Mucosa of rectum (tissue), 2 donors: Measurements from ENCODE around the gene KRT35.
A peak's percentile ranks its signal among the peaks of the same experiment; 100 is the strongest.

Experiments
- H3K27ac ChIP-seq, 2 donors: one replicate each; pipeline ENCODE4 v1.7.0; 2013; ENCODE audit warnings: inconsistent platforms in 2 of 2, low read depth in 2 of 2, low read length in 2 of 2
- H3K27me3 ChIP-seq, 2 donors: one replicate each; pipeline ENCODE4 v1.7.0; 2013; ENCODE audit warnings: low read length in 2 of 2; ENCODE audit not compliant: control insufficient read depth in 2 of 2, insufficient read depth in 2 of 2
- H3K36me3 ChIP-seq, 2 donors: one replicate each; pipeline ENCODE4 v1.7.0; 2013; ENCODE audit warnings: low read length in 2 of 2; ENCODE audit not compliant: control insufficient read depth in 2 of 2, insufficient read depth in 2 of 2
- H3K4me1 ChIP-seq, 2 donors: one replicate each; pipeline ENCODE4 v1.7.0; 2013; ENCODE audit warnings: low read length in 2 of 2, mild to moderate bottlenecking in 1 of 2; ENCODE audit not compliant: control insufficient read depth in 2 of 2, insufficient read depth in 2 of 2
- H3K4me3 ChIP-seq, 2 donors: one replicate each; pipeline ENCODE4 v1.7.0; 2013; ENCODE audit warnings: low read length in 2 of 2
- H3K9ac ChIP-seq, 2 donors: one replicate each; pipeline ENCODE4 v1.7.0; 2013; ENCODE audit warnings: low read length in 2 of 2, low read depth in 1 of 2, mild to moderate bottlenecking in 1 of 2
- H3K9me3 ChIP-seq, 2 donors: one replicate each; pipeline ENCODE4 v1.7.0; 2013; ENCODE audit warnings: low read length in 2 of 2; ENCODE audit not compliant: control insufficient read depth in 2 of 2
- donor health status: healthy.
- donor health status: Normal muscosa, but diverticular disease.

KRT35 gene

GRCh38 chr17:41504246-41504977 lies 23.5 kb upstream of the KRT35 start:
- peaks cover 0 to 2% of the 10 kb centered on the region in 2 donors for H3K4me1 ChIP-seq
- no peaks in the 10 kb centered on the region for H3K36me3 ChIP-seq
- H3K9ac ChIP-seq = no peak overlapping the region
- H3K27me3 ChIP-seq = peaks cover 0 to 2% of the 10 kb centered on the region in 2 donors
- no peak overlapping the region for H3K4me3 ChIP-seq
- no peak overlapping the region for H3K27ac ChIP-seq
- H3K9me3 ChIP-seq = no peaks in the 10 kb centered on the region

- no peak overlapping the region for H3K27ac ChIP-seq
Observed at GRCh38 chr17:41503202-41503601, 22.3 kb upstream of the KRT35 start.

DNA sequence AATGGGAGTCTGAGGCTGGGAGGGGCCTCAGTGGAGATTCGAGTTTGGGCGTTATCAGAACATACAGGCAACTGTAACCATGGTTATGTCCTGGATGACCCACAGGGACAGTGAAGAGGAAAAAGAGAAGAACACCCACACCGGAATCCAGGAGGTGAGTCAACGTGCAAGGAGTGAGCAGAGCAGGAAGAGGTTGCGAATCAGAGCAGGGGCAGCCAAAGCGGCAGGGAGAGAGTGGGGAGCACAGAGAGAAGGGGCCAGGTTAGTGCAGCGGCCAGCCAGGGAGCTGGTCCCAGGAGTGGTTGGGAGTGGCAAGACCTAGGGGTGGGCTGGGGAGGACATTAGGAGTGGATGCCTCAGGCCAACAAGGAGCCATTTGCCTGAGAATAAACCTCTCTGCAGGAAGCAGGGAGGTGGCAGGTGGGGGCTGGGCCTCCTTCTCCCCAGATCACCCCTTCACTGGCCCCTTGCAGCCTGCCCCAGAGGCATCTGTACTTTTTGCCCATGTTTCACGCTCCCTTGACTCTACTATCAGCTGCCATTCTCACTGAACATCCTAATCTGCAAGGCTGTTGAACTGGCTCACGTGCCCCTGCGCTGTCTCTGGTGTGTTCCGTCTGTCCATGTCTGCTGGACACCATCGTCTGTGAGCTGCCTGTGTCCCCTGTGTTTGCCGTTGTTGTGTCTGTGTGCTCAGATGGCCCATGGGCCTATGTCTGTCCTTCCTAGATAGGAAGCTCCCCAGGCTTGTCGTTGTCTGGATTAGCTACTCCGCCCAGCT lies 19.4 kb upstream of the KRT35 start:
- Histone ChIP-seq H3K27ac (no peak overlapping the region), H3K9me3 (no peaks in the 10 kb centered on the region), H3K9ac (no peak overlapping the region), H3K4me3 (no peak overlapping the region), H3K36me3 (no peaks in the 10 kb centered on the region), H3K27me3 (peaks cover 0 to 2% of the 10 kb centered on the region in 2 donors), H3K4me1 (peaks cover 6 to 7% of the 10 kb centered on the region in 2 donors)

More at GRCh38 chr17:41503202-41503601, 22.3 kb upstream of the KRT35 start:
- H3K27me3 ChIP-seq = peaks cover 0 to 2% of the 10 kb centered on the region in 2 donors
- no peaks in the 10 kb centered on the region for H3K36me3 ChIP-seq
- H3K4me1 ChIP-seq = peaks cover 0 to 2% of the 10 kb centered on the region in 2 donors
- H3K4me3 ChIP-seq = no peak overlapping the region
- H3K9me3 ChIP-seq = no peaks in the 10 kb centered on the region
- no peak overlapping the region for H3K9ac ChIP-seq

DNA sequence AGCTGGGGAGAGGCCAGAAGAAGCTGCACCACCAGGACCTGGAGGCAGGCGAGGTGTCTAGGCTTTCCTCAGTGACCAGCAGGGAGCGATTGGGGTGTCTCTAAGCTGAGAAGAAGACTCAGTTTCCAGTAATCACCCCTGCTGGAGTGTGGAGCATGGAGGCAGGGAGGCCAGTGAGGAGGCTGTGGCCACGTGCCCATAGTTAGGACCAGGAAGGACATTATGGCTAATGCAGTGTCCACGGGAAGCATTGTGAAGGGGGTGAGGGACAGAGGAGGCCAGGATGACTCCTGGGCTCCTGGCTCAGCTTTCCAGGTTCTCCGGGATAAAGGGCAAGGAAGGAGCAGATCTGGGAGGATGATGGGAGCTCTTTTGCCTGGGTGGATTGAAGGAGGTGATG lies 18.8 kb upstream of the KRT35 start:
- H3K27me3 ChIP-seq = peaks cover 0 to 2% of the 10 kb centered on the region in 2 donors
- no peaks in the 10 kb centered on the region for H3K36me3 ChIP-seq
- H3K9ac ChIP-seq = no peak overlapping the region
- H3K4me3 ChIP-seq = no peak overlapping the region
- no peaks in the 10 kb centered on the region for H3K9me3 ChIP-seq
- H3K27ac ChIP-seq = no peak overlapping the region
- peaks cover 6 to 7% of the 10 kb centered on the region in 2 donors for H3K4me1 ChIP-seq

- Histone ChIP-seq H3K4me1 (peaks cover 6 to 7% of the 10 kb centered on the region in 2 donors), H3K9me3 (no peaks in the 10 kb centered on the region), H3K4me3 (no peak overlapping the region), H3K27ac (peak overlapping the region in 1 of 2 donors; percentile 78), H3K9ac (peak overlapping the region in 1 of 2 donors; percentile 2), H3K27me3 (no peaks in the 10 kb centered on the region), H3K36me3 (no peaks in the 10 kb centered on the region)
Observed at GRCh38 chr17:41498276-41498675, 17.3 kb upstream of the KRT35 start.

DNA sequence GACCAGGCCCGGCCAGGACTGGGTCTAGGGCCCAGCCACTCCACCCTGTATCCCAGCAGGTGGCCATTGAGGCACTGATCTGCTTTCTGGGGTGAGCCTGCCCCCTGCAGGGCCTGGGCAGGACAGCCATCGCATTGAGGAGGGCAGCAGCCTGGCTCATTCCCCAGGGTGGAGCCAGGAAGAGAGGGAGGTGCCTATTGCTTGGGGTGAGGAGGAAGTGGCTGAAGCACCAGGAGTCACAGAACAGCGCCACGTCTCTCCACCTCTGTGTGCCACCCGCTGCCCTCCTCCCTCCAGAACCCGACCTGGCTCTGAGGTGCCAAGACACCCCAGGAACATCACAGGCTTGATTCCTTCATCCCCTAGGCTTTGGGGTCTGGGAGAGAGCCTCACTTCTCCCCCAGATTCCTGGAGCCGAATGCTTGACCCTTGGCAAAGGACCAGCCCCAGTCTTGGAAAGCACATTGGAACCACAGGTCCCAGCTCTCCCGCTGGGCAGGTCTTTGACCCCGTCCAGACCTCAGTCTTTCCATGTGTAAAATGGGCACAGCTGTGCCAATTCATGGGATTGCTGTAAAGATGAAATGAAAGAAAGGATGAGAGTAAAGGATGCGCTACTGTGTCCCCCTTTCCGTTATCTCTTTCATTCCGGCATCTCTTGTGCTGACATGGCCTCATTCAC lies 16.0 kb upstream of the KRT35 start:
- peak overlapping the region; percentile 74 to 78 for H3K27ac ChIP-seq
- no peaks in the 10 kb centered on the region for H3K27me3 ChIP-seq
- H3K36me3 ChIP-seq = no peaks in the 10 kb centered on the region
- H3K9ac ChIP-seq = peak overlapping the region; percentile 41 to 54
- no peaks in the 10 kb centered on the region for H3K9me3 ChIP-seq
- peaks cover 7 to 18% of the 10 kb centered on the region in 2 donors for H3K4me1 ChIP-seq
- H3K4me3 ChIP-seq = peak overlapping the region in 1 of 2 donors; percentile 41

DNA sequence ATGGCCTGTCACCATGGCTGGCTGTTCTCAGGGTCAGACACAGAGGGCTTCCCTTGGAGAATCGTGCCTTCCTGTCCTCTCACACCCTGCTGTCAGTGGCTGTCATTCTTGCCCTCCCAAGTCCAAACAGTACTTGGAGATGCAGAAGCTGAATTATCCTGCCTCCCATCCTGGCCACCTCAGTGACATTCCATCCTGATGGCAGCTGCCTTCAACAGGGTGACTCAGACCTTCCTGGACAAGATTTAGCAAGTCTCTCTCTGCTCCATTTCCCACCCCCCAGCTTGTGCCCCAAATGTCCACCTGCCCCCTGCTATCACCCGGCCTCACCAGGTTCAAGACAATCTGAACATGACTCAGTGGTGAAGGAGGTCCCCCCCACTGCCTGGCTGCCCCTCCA lies 13.6 kb upstream of the KRT35 start:
- H3K9ac ChIP-seq = no peak overlapping the region
- no peaks in the 10 kb centered on the region for H3K9me3 ChIP-seq
- peaks cover 25 to 41% of the 10 kb centered on the region in 2 donors for H3K4me1 ChIP-seq
- no peaks in the 10 kb centered on the region for H3K36me3 ChIP-seq
- H3K4me3 ChIP-seq = no peak overlapping the region
- no peaks in the 10 kb centered on the region for H3K27me3 ChIP-seq
- H3K27ac ChIP-seq = no peak overlapping the region

DNA sequence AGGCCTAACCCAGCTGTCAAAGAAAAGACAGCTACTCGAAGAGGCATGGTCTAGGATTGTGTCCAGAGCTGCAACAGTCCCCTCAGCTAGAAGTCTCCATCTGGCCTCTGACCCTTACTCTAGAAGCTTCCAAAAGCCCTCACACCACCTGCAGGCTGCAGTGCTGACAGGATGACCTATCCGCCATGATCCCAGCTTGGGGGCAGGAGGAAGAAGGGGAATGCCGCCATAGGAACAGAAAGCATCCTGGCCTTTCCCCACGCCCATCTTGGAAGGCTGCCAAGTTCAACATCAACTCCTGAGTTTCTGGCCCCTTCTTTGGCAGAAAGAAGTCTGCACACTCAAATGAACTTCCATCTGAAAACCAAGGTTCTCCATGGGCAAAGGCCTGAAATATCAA lies 11.8 kb upstream of the KRT35 start:
- Histone ChIP-seq H3K4me3 (no peak overlapping the region), H3K36me3 (no peaks in the 10 kb centered on the region), H3K27me3 (no peaks in the 10 kb centered on the region), H3K9ac (no peak overlapping the region), H3K27ac (peak overlapping the region in 1 of 2 donors; percentile 38), H3K4me1 (peaks cover 27 to 47% of the 10 kb centered on the region in 2 donors), H3K9me3 (no peaks in the 10 kb centered on the region)

GRCh38 chr17:41492351-41492750 lies 11.4 kb upstream of the KRT35 start:
- Histone ChIP-seq H3K27ac (peak overlapping the region in 1 of 2 donors; percentile 23), H3K9me3 (no peaks in the 10 kb centered on the region), H3K4me3 (no peak overlapping the region), H3K27me3 (no peaks in the 10 kb centered on the region), H3K9ac (no peak overlapping the region), H3K36me3 (no peaks in the 10 kb centered on the region), H3K4me1 (peaks cover 25 to 47% of the 10 kb centered on the region in 2 donors)

DNA sequence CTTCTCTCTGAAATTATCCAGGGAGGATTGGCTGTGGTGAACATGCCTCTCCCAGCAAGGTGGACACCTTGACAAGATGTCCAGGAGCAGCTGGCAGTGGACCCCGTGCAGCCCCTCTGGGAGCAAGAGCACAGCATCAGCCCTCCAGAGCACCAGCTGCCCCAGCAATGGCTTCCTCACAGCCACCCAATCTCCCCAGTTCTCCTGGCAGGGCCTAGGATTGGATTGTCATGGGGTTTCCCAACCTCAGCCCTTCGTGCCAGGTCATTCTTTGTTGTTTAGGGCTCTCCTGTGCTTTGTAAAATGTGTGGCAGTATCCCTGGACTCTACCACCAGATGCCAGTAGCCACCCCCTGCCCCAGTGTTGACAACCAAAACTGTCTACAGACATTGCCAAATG lies 10.5 kb upstream of the KRT35 start:
- Histone ChIP-seq H3K9ac (no peak overlapping the region), H3K27ac (peak overlapping the region in 1 of 2 donors; percentile 53), H3K4me1 (peaks cover 20 to 44% of the 10 kb centered on the region in 2 donors), H3K4me3 (no peak overlapping the region), H3K36me3 (no peaks in the 10 kb centered on the region), H3K9me3 (no peaks in the 10 kb centered on the region), H3K27me3 (no peaks in the 10 kb centered on the region)
